Muscle layer of colon (tissue), 2 donors: ENCODE data around the gene ACVRL1.

Experiments used
- H3K27ac ChIP-seq: one replicate; pipeline ENCODE4 v1.7.0; 2013; ENCODE audit warnings: low read depth, mild to moderate bottlenecking, low read length, moderate library complexity
- H3K27me3 ChIP-seq, 2 donors: one replicate each; pipeline ENCODE4 v1.7.0; 2013; ENCODE audit warnings: low read length in 2 of 2, mild to moderate bottlenecking in 2 of 2; ENCODE audit not compliant: insufficient read depth in 2 of 2, control insufficient read depth in 1 of 2
- H3K36me3 ChIP-seq: one replicate; pipeline ENCODE4 v1.7.0; 2013; ENCODE audit warnings: mild to moderate bottlenecking, low read length; ENCODE audit not compliant: insufficient read depth
- H3K4me1 ChIP-seq: one replicate; pipeline ENCODE4 v1.7.0; 2013; ENCODE audit warnings: mild to moderate bottlenecking, low read length; ENCODE audit not compliant: insufficient read depth
- H3K4me3 ChIP-seq, 2 donors: one replicate each; pipeline ENCODE4 v1.7.0; 2013; ENCODE audit warnings: low read length in 2 of 2, low read depth in 1 of 2, mild to moderate bottlenecking in 1 of 2, moderate library complexity in 1 of 2
- H3K9ac ChIP-seq: one replicate; pipeline ENCODE4 v1.7.0; 2013; ENCODE audit warnings: low read length
- H3K9me3 ChIP-seq: one replicate; pipeline ENCODE4 v1.7.0; 2013; ENCODE audit warnings: mild to moderate bottlenecking, low read length
- donor health status: abdominal sarcoma.
- donor health status: Adenocarcinoma of cecum.

Gene ACVRL1

GRCh38 chr12:51901881-51902280, 5.4 kb upstream of the ACVRL1 start:
- Histone ChIP-seq H3K27ac (no peak overlapping the region), H3K9ac (no peak overlapping the region), H3K9me3 (no peaks in the 10 kb centered on the region), H3K27me3 (peaks cover 6 to 7% of the 10 kb centered on the region in 2 donors), H3K36me3 (no peaks in the 10 kb centered on the region), H3K4me3 (no peak overlapping the region), H3K4me1 (peaks cover 14% of the 10 kb centered on the region)

GRCh38 chr12:51904951-51905470, 2.3 kb upstream of the ACVRL1 start:
- Histone ChIP-seq H3K27me3 (peaks cover 8 to 21% of the 10 kb centered on the region in 2 donors), H3K36me3 (no peaks in the 10 kb centered on the region), H3K4me1 (peaks cover 15% of the 10 kb centered on the region), H3K9ac (no peak overlapping the region), H3K27ac (peak overlapping the region; percentile 35), H3K4me3 (no peak overlapping the region), H3K9me3 (no peaks in the 10 kb centered on the region)

DNA sequence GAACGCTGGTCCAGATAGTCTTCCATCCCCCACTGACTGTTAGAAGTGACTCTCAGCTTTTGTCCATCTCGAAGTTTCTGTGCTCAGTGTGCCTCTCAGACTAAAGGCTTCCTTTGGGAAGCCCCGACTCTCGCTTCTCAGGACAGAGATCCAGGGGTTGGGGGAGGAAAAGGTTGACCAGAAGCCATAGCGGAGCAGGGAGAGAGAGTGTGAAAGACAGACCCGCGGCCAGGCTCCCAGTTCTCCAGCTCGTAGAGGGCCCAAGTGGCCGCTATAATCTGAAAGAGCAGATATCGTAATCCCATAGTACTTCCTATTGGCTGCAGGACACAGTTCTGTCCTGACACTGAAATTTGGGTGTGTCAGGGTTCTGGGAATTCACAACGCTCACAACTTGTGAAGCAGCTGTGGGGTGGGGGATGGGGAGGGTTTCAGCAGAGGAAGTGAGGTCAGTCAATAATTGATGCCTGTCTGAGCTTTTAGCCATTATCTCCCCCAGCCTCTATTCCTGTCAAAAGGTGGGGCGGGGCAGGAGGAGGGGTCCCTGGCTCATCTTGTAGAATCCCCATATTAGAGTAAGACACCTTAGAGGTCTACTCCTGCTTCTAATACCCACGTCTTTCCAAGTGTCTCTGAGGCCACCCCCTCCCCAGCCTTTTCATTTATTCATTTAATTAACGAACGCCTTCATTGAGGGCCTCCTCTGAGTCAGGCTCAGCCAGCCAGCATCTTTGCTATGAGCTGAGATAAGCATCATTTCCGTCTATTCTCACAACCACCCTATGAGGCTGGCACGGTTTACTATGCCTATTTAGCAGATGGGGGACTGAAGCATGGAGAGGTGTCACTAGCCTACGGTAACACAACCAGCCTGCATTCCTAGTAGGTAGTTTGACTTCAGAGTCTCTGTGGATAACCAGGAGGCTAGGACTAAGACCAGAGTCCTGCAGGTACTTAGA, 1.6 kb upstream of the ACVRL1 start:
- peak overlapping the region; percentile 35 for H3K27ac ChIP-seq
- H3K9ac ChIP-seq: no peak overlapping the region
- no peak overlapping the region for H3K4me3 ChIP-seq
- no peaks in the 10 kb centered on the region for H3K36me3 ChIP-seq
- no peaks in the 10 kb centered on the region for H3K9me3 ChIP-seq
- H3K4me1 ChIP-seq: peaks cover 23% of the 10 kb centered on the region
- peaks cover 8 to 24% of the 10 kb centered on the region in 2 donors for H3K27me3 ChIP-seq

DNA sequence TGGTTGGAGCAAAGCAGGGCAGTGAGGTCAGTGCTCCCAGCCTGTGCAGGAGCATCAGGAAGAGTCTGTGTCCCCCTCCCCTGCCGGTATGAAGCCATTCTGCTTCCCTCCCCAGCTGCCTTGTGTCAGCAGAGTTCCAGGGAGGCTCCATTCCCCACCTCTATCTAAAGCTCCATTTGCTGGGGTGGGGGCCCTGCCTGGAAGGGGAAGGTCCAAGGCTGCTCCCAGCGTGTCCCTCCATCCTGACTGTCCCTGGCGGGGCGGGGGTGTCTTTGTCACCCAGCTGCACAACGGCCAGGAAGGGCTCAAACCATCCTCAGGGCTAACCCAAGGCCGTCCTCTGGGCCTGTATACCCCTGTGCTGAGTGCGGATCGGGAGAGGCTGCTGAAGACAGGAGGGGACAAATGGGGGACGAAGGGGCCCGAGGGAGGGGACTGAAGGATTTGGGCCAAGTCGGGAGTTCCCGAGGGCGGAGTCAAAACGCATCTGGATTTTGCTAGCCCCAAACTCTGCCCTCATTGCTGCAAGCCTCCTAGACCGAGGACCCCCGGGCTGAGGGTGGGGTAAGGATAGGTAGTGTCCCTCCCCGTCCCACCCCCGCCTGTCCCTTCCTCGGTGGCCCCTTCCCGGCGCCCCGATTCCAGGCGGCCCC, 748 bp upstream of the ACVRL1 start:
- Histone ChIP-seq H3K4me1 (peaks cover 30% of the 10 kb centered on the region), H3K9me3 (no peaks in the 10 kb centered on the region), H3K27ac (peak overlapping the region; percentile 35), H3K36me3 (no peaks in the 10 kb centered on the region), H3K9ac (no peak overlapping the region), H3K4me3 (peak overlapping the region in 1 of 2 donors; percentile 34), H3K27me3 (peaks cover 8 to 25% of the 10 kb centered on the region in 2 donors)

DNA sequence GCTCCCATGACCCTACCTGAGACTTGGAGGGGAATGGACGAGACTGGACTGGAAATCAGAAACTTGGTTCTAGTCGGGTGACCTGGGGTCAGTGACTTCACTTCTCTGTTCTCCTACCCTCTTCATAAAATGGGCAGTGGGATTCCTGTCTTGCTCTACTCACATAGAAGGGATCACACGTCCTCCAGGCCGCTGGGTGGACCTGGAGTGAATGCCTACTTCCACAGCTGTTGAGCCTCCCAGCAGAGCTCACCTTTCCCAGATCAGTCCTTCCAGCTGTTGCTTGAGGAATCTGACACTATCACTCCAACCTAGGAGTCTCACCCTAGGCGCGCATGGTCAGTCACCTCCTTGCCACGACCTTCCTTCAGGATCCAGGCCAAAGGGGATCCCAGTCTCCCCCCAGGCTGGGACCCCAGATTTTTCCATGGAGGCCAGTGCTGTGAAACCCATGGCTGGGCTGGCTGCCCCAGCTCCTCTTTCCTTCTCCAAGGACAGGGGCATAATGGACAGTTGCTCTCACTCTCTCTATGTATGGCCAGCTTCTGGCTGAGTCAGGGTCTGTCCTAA, 637 bp downstream of the ACVRL1 start:
- Histone ChIP-seq H3K9ac (no peak overlapping the region), H3K27me3 (peaks cover 8 to 25% of the 10 kb centered on the region in 2 donors), H3K36me3 (no peaks in the 10 kb centered on the region), H3K9me3 (no peaks in the 10 kb centered on the region), H3K27ac (peak overlapping the region; percentile 42), H3K4me3 (peak overlapping the region; percentile 34 to 38), H3K4me1 (peaks cover 41% of the 10 kb centered on the region)

- Histone ChIP-seq H3K9ac (no peak overlapping the region), H3K27ac (no peak overlapping the region), H3K36me3 (no peaks in the 10 kb centered on the region), H3K4me3 (no peak overlapping the region), H3K27me3 (peaks cover 8 to 25% of the 10 kb centered on the region in 2 donors), H3K4me1 (peaks cover 48% of the 10 kb centered on the region), H3K9me3 (no peaks in the 10 kb centered on the region)
Measured at GRCh38 chr12:51908876-51909592, 1.7 kb downstream of the ACVRL1 start.

- Histone ChIP-seq H3K4me3 (no peak overlapping the region), H3K27me3 (peaks cover 8 to 25% of the 10 kb centered on the region in 2 donors)
Measured at GRCh38 chr12:51910168-51910567, 2.9 kb downstream of the ACVRL1 start.

DNA sequence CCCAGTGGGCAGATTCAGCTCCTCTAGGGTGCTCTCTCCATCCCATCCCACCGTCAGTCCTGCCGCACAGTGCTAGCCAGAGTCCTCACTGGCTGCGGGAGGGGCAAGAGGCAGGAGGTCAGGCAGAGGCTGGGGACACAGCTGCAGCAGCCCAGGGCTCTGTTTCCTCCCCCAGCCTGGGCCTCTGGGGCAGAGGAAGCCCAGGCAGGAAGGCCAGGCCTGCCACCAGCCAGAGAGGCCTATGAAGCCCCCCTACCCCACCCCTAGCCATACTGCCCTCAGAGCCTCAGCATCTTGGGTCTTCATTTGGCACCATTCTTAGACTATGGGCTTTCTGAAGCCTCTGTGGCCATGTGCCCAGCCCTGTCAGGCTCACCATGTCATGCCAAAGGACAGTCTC, 3.4 kb downstream of the ACVRL1 start:
- peaks cover 44% of the 10 kb centered on the region for H3K4me1 ChIP-seq
- no peaks in the 10 kb centered on the region for H3K9me3 ChIP-seq
- H3K27me3 ChIP-seq: peaks cover 8 to 25% of the 10 kb centered on the region in 2 donors
- H3K9ac ChIP-seq: no peak overlapping the region
- H3K27ac ChIP-seq: no peak overlapping the region
- no peak overlapping the region for H3K4me3 ChIP-seq
- peaks cover 7% of the 10 kb centered on the region for H3K36me3 ChIP-seq

More at GRCh38 chr12:51910168-51910567, 2.9 kb downstream of the ACVRL1 start:
- Histone ChIP-seq H3K9ac (no peak overlapping the region), H3K36me3 (peaks cover 2% of the 10 kb centered on the region), H3K27ac (no peak overlapping the region), H3K9me3 (no peaks in the 10 kb centered on the region), H3K4me1 (peaks cover 47% of the 10 kb centered on the region)

DNA sequence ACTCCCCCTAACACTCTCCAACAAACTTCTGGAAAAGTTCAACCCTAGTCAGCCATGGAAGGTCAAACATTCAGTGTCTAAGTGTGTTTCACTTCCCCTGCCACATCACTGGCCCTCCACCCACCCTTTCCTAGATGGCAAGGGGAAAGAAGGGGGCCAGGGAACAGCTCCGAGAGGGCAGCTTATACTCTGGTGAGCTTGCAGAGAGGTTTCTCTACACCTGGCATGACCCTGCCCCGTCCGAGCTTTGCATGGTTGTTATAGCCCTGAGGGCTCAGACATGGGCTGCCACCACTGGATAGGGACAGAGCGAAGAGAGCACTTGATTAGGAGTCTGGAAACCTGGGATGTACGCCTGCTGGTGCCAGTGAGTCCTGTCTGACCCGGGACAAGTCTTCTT, 4.0 kb downstream of the ACVRL1 start:
- Histone ChIP-seq H3K9ac (no peak overlapping the region), H3K27ac (no peak overlapping the region), H3K9me3 (no peaks in the 10 kb centered on the region), H3K36me3 (peaks cover 9% of the 10 kb centered on the region), H3K4me1 (peaks cover 38% of the 10 kb centered on the region), H3K27me3 (peaks cover 8 to 24% of the 10 kb centered on the region in 2 donors), H3K4me3 (no peak overlapping the region)

DNA sequence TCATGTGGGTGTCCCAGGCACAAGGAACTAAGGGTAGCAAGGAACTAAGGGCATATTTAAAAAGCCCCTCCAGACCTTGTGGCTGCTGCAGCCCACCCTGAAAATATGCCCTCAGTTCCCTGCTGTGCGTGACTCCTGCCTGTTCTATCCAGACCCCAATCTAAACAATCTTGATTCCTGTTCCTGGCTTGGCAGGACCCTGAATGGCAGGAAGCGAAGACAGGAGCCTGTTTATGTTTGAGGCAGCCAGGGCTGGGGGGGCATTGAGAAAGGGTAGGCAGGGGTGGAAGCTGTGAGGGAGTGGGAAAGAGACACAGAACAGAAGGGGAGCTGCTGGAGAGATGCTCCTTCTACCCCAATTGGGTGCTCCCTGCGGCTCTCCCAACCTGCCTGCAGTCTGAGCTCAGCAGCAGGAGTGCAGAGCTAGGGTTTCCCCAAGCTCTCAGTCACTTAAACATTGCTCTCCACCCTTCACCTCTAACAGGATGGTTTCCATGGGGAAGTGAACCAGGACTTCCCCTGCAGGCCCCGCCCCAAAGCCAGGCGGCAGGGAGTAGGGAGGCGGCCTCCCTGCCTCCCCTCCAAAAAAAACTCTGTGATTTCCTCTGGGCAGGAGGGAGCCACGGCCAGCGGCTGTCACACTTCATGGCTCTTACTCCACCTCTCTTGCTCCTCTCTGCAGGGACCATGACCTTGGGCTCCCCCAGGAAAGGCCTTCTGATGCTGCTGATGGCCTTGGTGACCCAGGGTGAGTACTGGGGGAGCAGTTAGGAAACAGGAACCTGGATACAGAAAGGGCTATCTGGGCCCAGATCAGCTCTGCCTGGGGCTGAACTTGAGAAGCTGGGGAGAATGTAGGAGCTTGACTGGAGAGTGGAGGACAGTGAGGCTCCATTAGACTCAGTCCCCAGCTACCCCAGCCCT, 4.7 kb downstream of the ACVRL1 start:
- H3K9ac ChIP-seq: no peak overlapping the region
- no peaks in the 10 kb centered on the region for H3K9me3 ChIP-seq
- peak overlapping the region in 1 of 2 donors; percentile 10 for H3K4me3 ChIP-seq
- no peak overlapping the region for H3K27ac ChIP-seq
- H3K27me3 ChIP-seq: peaks cover under 1 to 16% of the 10 kb centered on the region in 2 donors
- peaks cover 34% of the 10 kb centered on the region for H3K4me1 ChIP-seq
- peaks cover 9% of the 10 kb centered on the region for H3K36me3 ChIP-seq
